Tibial nerve (tissue), 4 donors: ENCODE measurements around the gene PEX16. TPM values are rescaled to one million over a fixed set of nuclear protein-coding genes. Genes with fewer than 3 reads are reported as not detected.

Experiments
- DNase-seq, 2 donors: peaks; one replicate each; pipeline ENCODE4 v3.0.0-alpha.2; 2019; ENCODE audit warnings: low spot score in 2 of 2
- H3K27ac ChIP-seq, 4 donors: fragments of 200-600 bp; sonication (generic) in 3 of 4; one replicate each; pipeline ENCODE4 v1.5.1; 2017 to 2019; ENCODE audit warnings: mild to moderate bottlenecking in 1 of 4
- H3K27me3 ChIP-seq, 2 donors: fragments of 200-600 bp; sonication (generic) in 1 of 2; one replicate each; pipeline versions ENCODE4 v1.5.1 to v1.6.0; 2017 to 2019
- H3K36me3 ChIP-seq, 3 donors: fragments of 200-600 bp; sonication (generic); one replicate each; pipeline ENCODE4 v1.5.1; 2018 to 2019
- H3K4me1 ChIP-seq, 4 donors: fragments of 200-600 bp; sonication (generic) in 3 of 4; one replicate each; pipeline ENCODE4 v1.5.1; 2017 to 2019
- H3K4me3 ChIP-seq, 4 donors: fragments of 200-600 bp; sonication (generic) in 3 of 4; one replicate each; pipeline ENCODE4 v1.5.1; 2017 to 2019; ENCODE audit warnings: mild to moderate bottlenecking in 1 of 4, moderate library complexity in 1 of 4
- H3K9me3 ChIP-seq, 4 donors: fragments of 200-600 bp; sonication (generic) in 3 of 4; one replicate each; pipeline ENCODE4 v1.5.1; 2017 to 2019
- CTCF ChIP-seq, 5 experiments: fragments of 200-600 bp in 3 of 5; fragments of 450-650 bp in 2 of 5; sonication (generic) in 3 of 5; IDR thresholded peaks; one replicate each; pipeline ENCODE4 v1.5.1; 2016 to 2019; ENCODE audit warnings: antibody characterized with exemption in 5 of 5, mild to moderate bottlenecking in 3 of 5, moderate library complexity in 2 of 5
- EP300 ChIP-seq, 2 donors: sonication (generic); formaldehyde crosslinking; IDR thresholded peaks; one replicate each; pipeline ENCODE4 v1.6.1; 2017; ENCODE audit warnings: antibody characterized with exemption in 2 of 2, mild to moderate bottlenecking in 1 of 2
- POLR2A ChIP-seq, 2 donors: fragments of 450-650 bp; IDR thresholded peaks; one replicate each; pipeline ENCODE4 v1.6.1; 2017; ENCODE audit warnings: antibody characterized with exemption in 2 of 2, mild to moderate bottlenecking in 2 of 2, moderate library complexity in 2 of 2
- WGBS, 2 donors: methylation state at CpG; one replicate each; pipeline ENCODE4 v1.1.5; 2018; 5-methylcytosine and 5-hydroxymethylcytosine counted together
- total RNA-seq, 4 donors: library from RNA; depleted of rRNA; stranded (reverse); fragments of >200 nt; gene quantifications; one replicate each; pipeline ENCODE4 v1.1.0, GENCODE V29; 2016

Gene PEX16
- total RNA-seq, 4 donors from 2014 or later = 33.9 to 38.4 (median 36.5) TPM

GRCh38 chr11:45942381-45942780, 24.7 kb upstream of the PEX16 start:
- no peaks in the 10 kb centered on the region for H3K4me1 ChIP-seq
- H3K4me3 ChIP-seq = no peak overlapping the region
- 89 to 94% methylated on average over 4 of the region's 4 CpGs for WGBS, 2 donors
- H3K36me3 ChIP-seq = peaks cover 0 to 79% (median 0%) of the 10 kb centered on the region in 3 donors
- H3K27ac ChIP-seq = no peak overlapping the region
- no peaks in the 10 kb centered on the region for H3K9me3 ChIP-seq
- no peak for DNase-seq
- H3K27me3 ChIP-seq = no peaks in the 10 kb centered on the region
- TF ChIP-seq EP300 (IDR thresholded peaks at IDR 0.05) (no peak), CTCF (IDR thresholded peaks at IDR 0.05) (no peak), POLR2A (IDR thresholded peaks at IDR 0.05) (no peak)

GRCh38 chr11:45941285-45941684, 23.6 kb upstream of the PEX16 start:
- Histone ChIP-seq H3K27ac (no peak overlapping the region), H3K36me3 (peaks cover 0 to 79% (median 3%) of the 10 kb centered on the region in 3 donors), H3K27me3 (no peaks in the 10 kb centered on the region), H3K4me3 (no peak overlapping the region), H3K9me3 (no peaks in the 10 kb centered on the region), H3K4me1 (no peaks in the 10 kb centered on the region)
- DNase-seq = no peak
- WGBS, 2 donors = 93 to 94% methylated on average over 4 of the region's 4 CpGs
- TF ChIP-seq EP300 (IDR thresholded peaks at IDR 0.05) (no peak), POLR2A (IDR thresholded peaks at IDR 0.05) (no peak), CTCF (IDR thresholded peaks at IDR 0.05) (no peak)

- H3K27me3 ChIP-seq = no peaks in the 10 kb centered on the region
- peaks cover 2 to 79% (median 9%) of the 10 kb centered on the region in 3 donors for H3K36me3 ChIP-seq
- H3K4me3 ChIP-seq = no peak overlapping the region
- 74 to 79% methylated on average over 2 of the region's 2 CpGs for WGBS, 2 donors
- H3K27ac ChIP-seq = no peak overlapping the region
- H3K4me1 ChIP-seq = no peaks in the 10 kb centered on the region
- H3K9me3 ChIP-seq = no peaks in the 10 kb centered on the region
- no peak for DNase-seq
- TF ChIP-seq POLR2A (IDR thresholded peaks at IDR 0.05) = no peak
- no peak for TF ChIP-seq CTCF (IDR thresholded peaks at IDR 0.05)
- no peak for TF ChIP-seq EP300 (IDR thresholded peaks at IDR 0.05)
Measured at GRCh38 chr11:45939836-45940235, 22.2 kb upstream of the PEX16 start.

- WGBS, 2 donors = 82 to 86% methylated on average over 10 of the region's 10 CpGs
Measured at GRCh38 chr11:45937916-45938315, 20.2 kb upstream of the PEX16 start.

More at GRCh38 chr11:45937916-45938315, 20.2 kb upstream of the PEX16 start:
- TF ChIP-seq CTCF (IDR thresholded peaks at IDR 0.05) (no peak), POLR2A (IDR thresholded peaks at IDR 0.05) (no peak), EP300 (IDR thresholded peaks at IDR 0.05) (no peak)
- DNase-seq = no peak
- no peak overlapping the region for H3K27ac ChIP-seq
- no peak overlapping the region for H3K4me3 ChIP-seq
- H3K4me1 ChIP-seq = no peaks in the 10 kb centered on the region
- H3K36me3 ChIP-seq = peaks cover 2 to 81% (median 11%) of the 10 kb centered on the region in 3 donors
- no peaks in the 10 kb centered on the region for H3K27me3 ChIP-seq
- no peaks in the 10 kb centered on the region for H3K9me3 ChIP-seq
